Thoracic aorta (tissue), 2 donors: ENCODE data around the gene SFMBT2. TPM values are rescaled to one million over a fixed set of nuclear protein-coding genes. Genes with fewer than 3 reads are reported as not detected.

ENCODE experiments used
- ATAC-seq: fragments of 150-250 bp; one replicate; pipeline ENCODE4 v1.8.0; 2017; ENCODE audit warnings: low read depth; ENCODE audit not compliant: insufficient number of reproducible peaks, low FRiP score
- DNase-seq: peaks from one replicate; pipeline ENCODE4 v3.0.0-alpha.2; 2020; ENCODE audit warnings: low spot score
- H3K27ac ChIP-seq, 2 donors: fragments of 200-600 bp; sonication (generic); 1 replicate in 1 of 2; 2 replicates in 1 of 2; pipeline ENCODE4 v1.5.1; 2016; ENCODE audit warnings: mild to moderate bottlenecking in 2 of 2, moderate library complexity in 2 of 2
- H3K27me3 ChIP-seq: fragments of 200-600 bp; sonication (generic); replicated peaks from 2 replicates; pipeline ENCODE4 v1.6.0; 2016; ENCODE audit warnings: mild to moderate bottlenecking; ENCODE audit not compliant: insufficient read depth
- H3K36me3 ChIP-seq: fragments of 200-600 bp; sonication (generic); one replicate; pipeline ENCODE4 v1.5.1; 2016
- H3K4me1 ChIP-seq, 2 donors: fragments of 200-600 bp; sonication (generic); 1 replicate in 1 of 2; 2 replicates in 1 of 2; pipeline versions ENCODE4 v1.5.1 to v1.6.0; 2016; ENCODE audit warnings: low read depth in 2 of 2, mild to moderate bottlenecking in 1 of 2; ENCODE audit not compliant: control insufficient read depth in 1 of 2
- H3K4me3 ChIP-seq: fragments of 200-600 bp; sonication (generic); 2 replicates; pipeline ENCODE4 v1.5.1; 2016; ENCODE audit warnings: mild to moderate bottlenecking
- H3K9me3 ChIP-seq: fragments of 200-600 bp; sonication (generic); 2 replicates; pipeline ENCODE4 v1.5.1; 2016
- total RNA-seq, 2 donors: library from RNA; depleted of rRNA; stranded (reverse); fragments of >200 nt; gene quantifications; one replicate each; pipeline versions ENCODE4 v1.1.0 to v1.2.3, GENCODE V29; 2016
- TF ChIP-seq, protein P1 (sequence below): fragments of 200-600 bp; sonication (generic); IDR thresholded peaks from one replicate; pipeline ENCODE4 v1.5.1; 2019; ENCODE audit warnings: antibody characterized with exemption

SFMBT2 gene
- total RNA-seq, 2 donors from 2014 or later, result 8.5 to 9.0 TPM

DNA sequence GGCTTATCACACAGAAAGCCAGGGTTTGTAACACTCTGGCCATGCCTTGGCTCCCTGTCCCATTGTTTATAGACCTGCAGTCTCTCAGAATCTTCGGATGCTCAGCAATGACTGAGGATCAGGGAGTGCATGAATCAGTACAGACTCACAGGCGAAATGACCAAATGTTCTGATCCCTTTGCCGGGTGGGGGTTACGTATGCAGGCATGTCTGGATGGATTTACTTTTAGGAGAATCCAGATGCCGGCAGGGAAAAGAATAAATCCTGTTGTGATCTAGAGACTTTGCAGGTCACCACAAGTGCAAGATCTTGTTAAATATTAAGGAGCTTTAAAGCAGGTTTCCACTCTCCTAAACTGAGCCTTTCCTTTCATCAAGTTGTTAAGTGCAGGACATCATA, 149.5 kb downstream of the SFMBT2 start:
- peaks cover 0 to 11% of the 10 kb centered on the region in 2 donors for H3K4me1 ChIP-seq
- ATAC-seq (no peak), DNase-seq (no peak)
- no peaks in the 10 kb centered on the region for H3K27me3 ChIP-seq
- no peaks in the 10 kb centered on the region for H3K36me3 ChIP-seq
- no peak overlapping the region for H3K27ac ChIP-seq
- H3K9me3 ChIP-seq, result no peaks in the 10 kb centered on the region
- no peak overlapping the region for H3K4me3 ChIP-seq
- TF ChIP-seq, protein P1, sequence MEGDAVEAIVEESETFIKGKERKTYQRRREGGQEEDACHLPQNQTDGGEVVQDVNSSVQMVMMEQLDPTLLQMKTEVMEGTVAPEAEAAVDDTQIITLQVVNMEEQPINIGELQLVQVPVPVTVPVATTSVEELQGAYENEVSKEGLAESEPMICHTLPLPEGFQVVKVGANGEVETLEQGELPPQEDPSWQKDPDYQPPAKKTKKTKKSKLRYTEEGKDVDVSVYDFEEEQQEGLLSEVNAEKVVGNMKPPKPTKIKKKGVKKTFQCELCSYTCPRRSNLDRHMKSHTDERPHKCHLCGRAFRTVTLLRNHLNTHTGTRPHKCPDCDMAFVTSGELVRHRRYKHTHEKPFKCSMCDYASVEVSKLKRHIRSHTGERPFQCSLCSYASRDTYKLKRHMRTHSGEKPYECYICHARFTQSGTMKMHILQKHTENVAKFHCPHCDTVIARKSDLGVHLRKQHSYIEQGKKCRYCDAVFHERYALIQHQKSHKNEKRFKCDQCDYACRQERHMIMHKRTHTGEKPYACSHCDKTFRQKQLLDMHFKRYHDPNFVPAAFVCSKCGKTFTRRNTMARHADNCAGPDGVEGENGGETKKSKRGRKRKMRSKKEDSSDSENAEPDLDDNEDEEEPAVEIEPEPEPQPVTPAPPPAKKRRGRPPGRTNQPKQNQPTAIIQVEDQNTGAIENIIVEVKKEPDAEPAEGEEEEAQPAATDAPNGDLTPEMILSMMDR, result no peak

DNA sequence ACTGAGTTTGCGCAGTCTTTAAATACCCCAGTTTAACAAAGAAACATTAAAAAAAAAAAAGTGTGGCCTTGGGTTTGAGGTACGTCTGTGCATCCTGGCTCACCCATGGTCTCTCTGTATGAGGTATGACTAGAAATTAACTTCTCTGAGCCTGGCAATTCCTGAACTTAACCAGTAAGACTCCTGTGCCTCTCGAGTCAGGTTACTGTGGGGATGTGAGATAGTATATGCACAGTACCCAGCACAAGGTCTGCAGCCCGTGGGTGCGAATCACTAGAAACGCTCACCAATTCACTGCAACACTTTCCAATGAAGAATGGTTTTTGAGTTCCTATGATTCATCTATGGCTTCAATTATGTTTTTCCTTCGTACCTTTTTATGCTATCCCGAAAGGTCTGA, 149.9 kb downstream of the SFMBT2 start:
- no peak overlapping the region for H3K27ac ChIP-seq
- ATAC-seq (no peak), DNase-seq (no peak)
- H3K9me3 ChIP-seq, result no peaks in the 10 kb centered on the region
- TF ChIP-seq, protein P1, result no peak
- peaks cover 0 to 11% of the 10 kb centered on the region in 2 donors for H3K4me1 ChIP-seq
- no peak overlapping the region for H3K4me3 ChIP-seq
- no peaks in the 10 kb centered on the region for H3K27me3 ChIP-seq
- no peaks in the 10 kb centered on the region for H3K36me3 ChIP-seq

DNA sequence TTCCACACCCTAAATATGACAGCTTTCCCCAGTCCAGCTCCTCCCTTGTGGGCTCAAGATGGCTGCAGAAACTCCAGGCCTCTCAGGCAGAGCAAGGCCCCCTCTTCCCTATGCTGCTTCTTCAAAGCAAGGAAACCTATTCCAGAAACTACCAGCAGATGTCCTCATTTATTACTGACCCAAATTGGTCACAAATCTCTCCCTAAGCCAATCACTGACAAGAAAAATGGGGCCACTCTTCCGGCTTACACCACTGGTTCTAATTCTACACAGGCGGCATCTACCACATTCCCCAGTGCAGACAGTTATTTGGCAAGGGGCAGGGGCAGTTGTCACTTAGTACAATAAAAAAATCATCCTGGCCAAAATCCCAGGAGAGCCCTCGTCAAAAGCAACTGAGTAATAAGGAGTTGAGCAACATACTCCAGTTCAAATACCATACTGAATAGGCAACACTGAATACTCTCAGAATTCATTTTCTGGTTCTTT, 150.4 kb downstream of the SFMBT2 start:
- no peaks in the 10 kb centered on the region for H3K36me3 ChIP-seq
- ATAC-seq (peak; percentile 41), DNase-seq (peak; percentile 55)
- no peaks in the 10 kb centered on the region for H3K9me3 ChIP-seq
- TF ChIP-seq, protein P1, result peak; percentile 34
- H3K4me1 ChIP-seq, result peaks cover 0 to 11% of the 10 kb centered on the region in 2 donors
- no peak overlapping the region for H3K4me3 ChIP-seq
- no peak overlapping the region for H3K27ac ChIP-seq
- H3K27me3 ChIP-seq, result no peaks in the 10 kb centered on the region

DNA sequence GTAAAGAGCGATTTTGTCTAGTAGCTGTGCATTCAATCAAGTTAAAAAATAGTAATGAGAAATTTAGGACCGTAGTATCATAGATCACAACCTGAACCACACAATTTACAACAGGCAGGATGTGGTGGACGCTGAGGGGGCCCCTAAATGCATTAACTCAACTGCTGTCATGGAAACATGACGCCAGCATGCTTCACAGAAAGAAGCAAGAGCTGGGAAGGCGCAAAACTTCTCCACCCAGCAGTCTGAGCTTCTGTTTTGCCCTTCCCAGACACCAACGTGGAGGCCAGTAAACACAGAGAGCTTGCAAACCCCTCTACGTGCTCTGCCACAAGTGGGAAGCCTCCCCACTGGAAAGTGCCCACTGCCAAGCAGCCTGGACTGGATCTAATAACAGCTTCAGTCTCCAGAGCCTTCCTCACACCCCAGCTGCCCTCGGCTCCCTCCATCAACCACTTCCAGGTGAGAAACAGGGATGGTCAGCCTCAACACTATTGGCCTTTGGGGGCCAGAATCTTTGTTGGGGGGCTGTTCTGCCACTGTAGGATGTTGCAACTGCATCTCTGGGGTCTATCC, 151.8 kb downstream of the SFMBT2 start:
- no peak for ATAC-seq
- TF ChIP-seq, protein P1, result no peak
- Histone ChIP-seq H3K4me3 (no peak overlapping the region), H3K9me3 (no peaks in the 10 kb centered on the region), H3K4me1 (peaks cover 0 to 11% of the 10 kb centered on the region in 2 donors), H3K36me3 (no peaks in the 10 kb centered on the region), H3K27me3 (no peaks in the 10 kb centered on the region), H3K27ac (no peak overlapping the region)
- DNase-seq, result no peak

DNA sequence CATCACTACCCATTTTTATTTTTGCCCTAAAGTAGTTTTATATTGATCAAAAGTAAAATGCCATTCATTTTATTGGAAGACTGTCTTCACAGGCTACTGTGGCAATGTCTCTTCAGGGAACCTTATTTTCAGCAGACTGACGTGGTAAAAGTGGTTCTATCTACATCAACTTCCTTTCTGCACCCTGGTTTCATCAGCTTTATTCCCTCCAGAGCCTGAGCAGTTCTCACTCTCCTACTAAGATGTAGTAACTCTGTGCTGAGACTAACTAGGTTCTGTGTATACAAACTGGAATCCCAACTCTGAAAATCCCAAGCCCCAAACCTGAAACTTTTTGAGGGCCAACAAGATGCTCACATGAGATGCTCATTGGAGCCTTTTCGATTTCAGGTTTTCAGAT, 155.3 kb downstream of the SFMBT2 start:
- Histone ChIP-seq H3K9me3 (no peaks in the 10 kb centered on the region), H3K36me3 (no peaks in the 10 kb centered on the region), H3K27me3 (no peaks in the 10 kb centered on the region), H3K27ac (no peak overlapping the region), H3K4me1 (peaks cover 0 to 5% of the 10 kb centered on the region in 2 donors), H3K4me3 (no peak overlapping the region)
- no peak for DNase-seq
- TF ChIP-seq, protein P1, result no peak
- no peak for ATAC-seq
